Mesenchymal stem cell (in vitro differentiated cells and primary cell): ENCODE measurements around the gene MSLN.

ENCODE experiments used
- DNase-seq: peaks from one replicate; pipeline ENCODE4 v3.0.0-alpha.2; 2013
- H2AFZ ChIP-seq: one replicate; pipeline ENCODE4 v1.6.1; 2013; ENCODE audit warnings: low read depth, mild to moderate bottlenecking, control low read depth, inconsistent platforms, low read length, moderate library complexity
- H2AK5ac ChIP-seq: 2 replicates; pipeline ENCODE4 v1.6.1; 2013; ENCODE audit warnings: low read length, moderate library complexity, mild to moderate bottlenecking, inconsistent platforms; ENCODE audit not compliant: severe bottlenecking
- H2BK120ac ChIP-seq: one replicate; pipeline ENCODE4 v1.6.1; 2013; ENCODE audit warnings: low read depth, mild to moderate bottlenecking, inconsistent platforms, low read length, moderate library complexity
- H2BK12ac ChIP-seq, 2 experiments: one replicate each; pipeline ENCODE4 v1.6.1; 2013; ENCODE audit warnings: inconsistent platforms in 2 of 2, low read length in 2 of 2, mild to moderate bottlenecking in 2 of 2, moderate library complexity in 2 of 2, control low read depth in 1 of 2
- H2BK15ac ChIP-seq: one replicate; pipeline ENCODE4 v1.6.1; 2013; ENCODE audit warnings: mild to moderate bottlenecking, low read depth, inconsistent platforms; ENCODE audit not compliant: poor library complexity, severe bottlenecking
- H2BK5ac ChIP-seq: 2 replicates; pipeline ENCODE4 v1.6.1; 2013; ENCODE audit warnings: low read depth, mild to moderate bottlenecking, low read length, control low read depth, inconsistent platforms; ENCODE audit not compliant: poor library complexity, severe bottlenecking
- H3K14ac ChIP-seq, 2 experiments: one replicate each; pipeline ENCODE4 v1.6.1; 2013; ENCODE audit warnings: inconsistent platforms in 2 of 2, low read length in 2 of 2, control low read depth in 1 of 2, mild to moderate bottlenecking in 1 of 2, moderate library complexity in 1 of 2
- H3K18ac ChIP-seq, 2 experiments: one replicate each; pipeline ENCODE4 v1.6.1; 2013; ENCODE audit warnings: inconsistent platforms in 2 of 2, low read length in 2 of 2, control low read depth in 1 of 2, low read depth in 1 of 2, mild to moderate bottlenecking in 1 of 2
- H3K23ac ChIP-seq, 2 experiments: one replicate each; pipeline ENCODE4 v1.6.1; 2013; ENCODE audit warnings: inconsistent platforms in 2 of 2, low read length in 2 of 2, mild to moderate bottlenecking in 2 of 2, moderate library complexity in 2 of 2, control low read depth in 1 of 2
- H3K27ac ChIP-seq: 2 replicates; pipeline ENCODE4 v1.5.1; 2013; ENCODE audit warnings: mild to moderate bottlenecking, moderate library complexity, low read length, control low read depth, inconsistent platforms; ENCODE audit not compliant: poor library complexity, severe bottlenecking
- H3K27me3 ChIP-seq, 2 experiments: 2 replicates each; pipeline versions ENCODE4 v1.6.1 to v1.7.0; 2013; ENCODE audit warnings: low read length in 2 of 2, mild to moderate bottlenecking in 2 of 2, moderate library complexity in 2 of 2, control low read depth in 1 of 2, inconsistent platforms in 1 of 2; ENCODE audit not compliant: control insufficient read depth in 1 of 2, insufficient read depth in 1 of 2
- H3K36me3 ChIP-seq, 2 experiments: 2 replicates each; pipeline versions ENCODE4 v1.6.1 to v1.7.0; 2013; ENCODE audit warnings: low read length in 2 of 2, control low read depth in 1 of 2, inconsistent platforms in 1 of 2, low read depth in 1 of 2, mild to moderate bottlenecking in 1 of 2; ENCODE audit not compliant: insufficient read depth in 2 of 2, control insufficient read depth in 1 of 2
- H3K4ac ChIP-seq, 2 experiments: one replicate each; pipeline ENCODE4 v1.6.1; 2013; ENCODE audit warnings: inconsistent platforms in 2 of 2, low read length in 2 of 2, mild to moderate bottlenecking in 2 of 2, moderate library complexity in 2 of 2, control low read depth in 1 of 2, low read depth in 1 of 2
- H3K4me1 ChIP-seq: 2 replicates; pipeline ENCODE4 v1.6.1; 2013; ENCODE audit warnings: low read depth, low read length, control low read depth; ENCODE audit not compliant: control insufficient read depth, insufficient read depth
- H3K4me2 ChIP-seq: 2 replicates; pipeline ENCODE4 v1.6.1; 2013; ENCODE audit warnings: low read length, mild to moderate bottlenecking, inconsistent platforms; ENCODE audit not compliant: poor library complexity, severe bottlenecking
- H3K4me3 ChIP-seq, 2 experiments: 2 replicates each; pipeline versions ENCODE4 v1.5.1 to v1.7.0; 2013; ENCODE audit warnings: low read length in 2 of 2, mild to moderate bottlenecking in 2 of 2, control low read depth in 1 of 2, low read depth in 1 of 2; ENCODE audit not compliant: insufficient read depth in 1 of 2
- H3K79me1 ChIP-seq: replicated peaks from 2 replicates; pipeline ENCODE4 v1.6.1; 2013; ENCODE audit warnings: mild to moderate bottlenecking, control low read depth, low read length, inconsistent platforms; ENCODE audit not compliant: poor library complexity, severe bottlenecking
- H3K9ac ChIP-seq: 2 replicates; pipeline ENCODE4 v1.7.0; 2013; ENCODE audit warnings: mild to moderate bottlenecking, low read length, moderate library complexity
- H3K9me3 ChIP-seq: 2 replicates; pipeline ENCODE4 v1.7.0; 2013; ENCODE audit warnings: mild to moderate bottlenecking, low read length; ENCODE audit not compliant: control insufficient read depth
- H4K8ac ChIP-seq: one replicate; pipeline ENCODE4 v1.6.1; 2013; ENCODE audit warnings: inconsistent platforms, mild to moderate bottlenecking, low read length, moderate library complexity
- H4K91ac ChIP-seq: one replicate; pipeline ENCODE4 v1.6.1; 2013; ENCODE audit warnings: mild to moderate bottlenecking, low read length, inconsistent platforms
- WGBS: methylation state at CpG from one replicate; pipeline ENCODE4 v1.1.7; 2013; ENCODE audit warnings: mixed read lengths; 5-methylcytosine and 5-hydroxymethylcytosine counted together

The MSLN gene

GRCh38 chr16:798666-799065, 38.1 kb downstream of the MSLN start:
- Histone ChIP-seq H4K8ac (no peak overlapping the region), H3K27ac (no peak overlapping the region), H2BK120ac (no peak overlapping the region), H3K4me3 (no peak overlapping the region), H3K9ac (no peak overlapping the region), H3K14ac (no peak overlapping the region), H2BK12ac (no peak overlapping the region), H2AFZ (no peak overlapping the region), H3K79me1 (no peaks in the 10 kb centered on the region), H2BK15ac (no peak overlapping the region), H3K9me3 (no peaks in the 10 kb centered on the region), H3K4ac (no peak overlapping the region), H3K23ac (no peak overlapping the region), H4K91ac (no peak overlapping the region), H3K36me3 (peaks cover 0 to 43% of the 10 kb centered on the region in 2 experiments), H3K27me3 (peaks cover 45 to 46% of the 10 kb centered on the region in 2 experiments), H3K18ac (no peak overlapping the region), H2BK5ac (no peak overlapping the region), H2AK5ac (no peak overlapping the region), H3K4me2 (no peak overlapping the region), H3K4me1 (peaks cover 12% of the 10 kb centered on the region)
- DNase-seq, result no peak
- WGBS, result 93% methylated on average over 19 of the region's 19 CpGs

GRCh38 chr16:799111-799947, 38.8 kb downstream of the MSLN start:
- Histone ChIP-seq H3K23ac (no peak overlapping the region), H3K27me3 (peaks cover 45 to 46% of the 10 kb centered on the region in 2 experiments), H3K9me3 (no peaks in the 10 kb centered on the region), H2BK120ac (no peak overlapping the region), H3K4me2 (no peak overlapping the region), H3K18ac (no peak overlapping the region), H3K4ac (no peak overlapping the region), H3K4me1 (peaks cover 12% of the 10 kb centered on the region), H3K14ac (no peak overlapping the region), H2AK5ac (no peak overlapping the region), H4K91ac (no peak overlapping the region), H2BK15ac (no peak overlapping the region), H3K79me1 (no peaks in the 10 kb centered on the region), H3K9ac (no peak overlapping the region), H3K36me3 (peaks cover 0 to 36% of the 10 kb centered on the region in 2 experiments), H3K27ac (no peak overlapping the region), H2BK5ac (no peak overlapping the region), H4K8ac (no peak overlapping the region), H3K4me3 (no peak overlapping the region), H2AFZ (no peak overlapping the region), H2BK12ac (no peak overlapping the region)
- 87% methylated on average over 20 of the region's 22 CpGs for WGBS
- DNase-seq, result no peak

- 7% methylated on average over 48 of the region's 57 CpGs for WGBS
- Histone ChIP-seq H3K4me2 (peak within 1 kb of the TSS; percentile 60), H2BK5ac (no peak within 1 kb of the TSS), H3K9ac (no peak within 1 kb of the TSS), H3K9me3 (no peaks in the 10 kb centered on the region), H3K36me3 (peaks cover 0 to 29% of the 10 kb centered on the region in 2 experiments), H4K91ac (no peak within 1 kb of the TSS), H3K18ac (no peak within 1 kb of the TSS), H3K4ac (peak within 1 kb of the TSS in 1 of 2 experiments; percentile 24), H2AFZ (peak within 1 kb of the TSS; percentile 6), H3K79me1 (no peaks in the 10 kb centered on the region), H4K8ac (no peak within 1 kb of the TSS), H2BK15ac (no peak within 1 kb of the TSS), H3K27ac (no peak within 1 kb of the TSS), H3K4me3 (no peak within 1 kb of the TSS), H2AK5ac (no peak within 1 kb of the TSS), H3K23ac (peak within 1 kb of the TSS in 1 of 2 experiments; percentile 44), H3K14ac (peak within 1 kb of the TSS in 1 of 2 experiments; percentile 22), H3K27me3 (peaks cover 45 to 46% of the 10 kb centered on the region in 2 experiments), H3K4me1 (peaks cover 12% of the 10 kb centered on the region), H2BK12ac (no peak within 1 kb of the TSS), H2BK120ac (no peak within 1 kb of the TSS)
- no peak for DNase-seq
Measured at GRCh38 chr16:799948-800833, 39.7 kb downstream of the MSLN start, which contains the start of gene GNG13. TSS of gene GNG13 (minus strand) at chr16:800734. CDS start at chr16:799077, 1,657 bp downstream.
